Retinal pigment epithelial cell (primary cell): ENCODE results near the gene CSNK1E.

Experiments
- DNase-seq: peaks from one replicate; pipeline ENCODE4 v3.0.0-alpha.2; 2010; ENCODE audit warnings: low read depth
- H3K4me3 ChIP-seq: 2 replicates; pipeline ENCODE4 v1.5.1; 2011; ENCODE audit warnings: mild to moderate bottlenecking, low read length, control low read depth, moderate library complexity
- CTCF ChIP-seq: conservative IDR thresholded peaks from 2 replicates; pipeline ENCODE4 v1.5.1; 2011; ENCODE audit warnings: low read depth, low read length, control low read depth, inconsistent platforms

CSNK1E gene

GRCh38 chr22:38338772-38339379 lies 21.6 kb upstream of the CSNK1E start:
- no peak overlapping the region for H3K4me3 ChIP-seq
- DNase-seq = no peak
- no peak for TF ChIP-seq CTCF

- H3K4me3 ChIP-seq = peak overlapping the region; percentile 51
- DNase-seq = no peak
- no peak for TF ChIP-seq CTCF
These were observed 19.5 kb upstream of the CSNK1E start for GRCh38 chr22:38336699-38337098.

- no peak for DNase-seq
- no peak for TF ChIP-seq CTCF
- H3K4me3 ChIP-seq = no peak overlapping the region
These were observed 17.8 kb upstream of the CSNK1E start for GRCh38 chr22:38335077-38335476.

- no peak for TF ChIP-seq CTCF
- DNase-seq = no peak
These were observed 10.6 kb upstream of the CSNK1E start for GRCh38 chr22:38327805-38328204.

GRCh38 chr22:38327396-38327795 lies 10.2 kb upstream of the CSNK1E start:
- DNase-seq = no peak
- TF ChIP-seq CTCF = no peak
- H3K4me3 ChIP-seq = no peak overlapping the region

More at GRCh38 chr22:38327805-38328204, 10.6 kb upstream of the CSNK1E start:
- no peak overlapping the region for H3K4me3 ChIP-seq

GRCh38 chr22:38325587-38325986 lies 8.4 kb upstream of the CSNK1E start:
- no peak for DNase-seq
- no peak overlapping the region for H3K4me3 ChIP-seq
- no peak for TF ChIP-seq CTCF

GRCh38 chr22:38320605-38321402 lies 3.6 kb upstream of the CSNK1E start:
- no peak for TF ChIP-seq CTCF
- DNase-seq = no peak
- no peak overlapping the region for H3K4me3 ChIP-seq
